HepG2 (cell line): Measurements from ENCODE around the gene GTF2F1. TPM values are rescaled to one million over a fixed set of nuclear protein-coding genes. Genes with fewer than 3 reads are reported as not detected.
A peak's percentile ranks its signal among the peaks of the same experiment; 100 is the strongest.

Source experiments
- DNMT3B ChIP-seq: conservative IDR thresholded peaks from 2 replicates; pipeline ENCODE4 v1.6.1; 2016; ENCODE audit warnings: missing biosample characterization, control low read depth
- ELF3 ChIP-seq: IDR thresholded peaks from 2 replicates; pipeline ENCODE4 v1.6.1; 2016; ENCODE audit warnings: missing genetic modification reagents, missing compliant biosample characterization
- FOXM1 ChIP-seq: sonication (generic); formaldehyde crosslinking; IDR thresholded peaks from 2 replicates; pipeline ENCODE4 v1.5.0; 2020; ENCODE audit warnings: missing genetic modification reagents
- HDAC6 ChIP-seq: fragments of 200-600 bp; sonication (generic); IDR thresholded peaks from 2 replicates; pipeline ENCODE4 v1.7.0; 2017; ENCODE audit warnings: mild to moderate bottlenecking, antibody characterized with exemption, low read length, low read depth
- MBNL3 ChIP-seq: fragments of 250-450 bp; sonication (Bioruptor Pico); conservative IDR thresholded peaks from 2 replicates; pipeline ENCODE4 v1.8.0; 2022; ENCODE audit warnings: mild to moderate bottlenecking, inconsistent platforms
- MXD3 ChIP-seq: IDR thresholded peaks from 2 replicates; pipeline ENCODE4 v1.6.1; 2016; ENCODE audit warnings: mild to moderate bottlenecking, missing biosample characterization, missing genetic modification reagents
- NR2F1 ChIP-seq, 2 experiments: fragments of 450-650 bp in 1 of 2; formaldehyde crosslinking in 1 of 2; IDR thresholded peaks; 2 replicates each; pipeline versions ENCODE4 v1.5.0 to v1.6.1; 2016 to 2020; ENCODE audit warnings: mild to moderate bottlenecking in 1 of 2, missing compliant biosample characterization in 1 of 2, missing genetic modification reagents in 1 of 2, moderate library complexity in 1 of 2
- NR2F2 ChIP-seq: IDR thresholded peaks from 2 replicates; pipeline ENCODE4 v1.6.1; 2012; ENCODE audit warnings: low read depth, inconsistent platforms, borderline replicate concordance
- PBX3 ChIP-seq: sonication (generic); formaldehyde crosslinking; IDR thresholded peaks from 2 replicates; pipeline ENCODE4 v1.8.1; 2023; ENCODE audit warnings: missing genetic modification reagents, inconsistent platforms, borderline replicate concordance
- PTBP1 ChIP-seq: fragments of 200-400 bp; formaldehyde crosslinking; IDR thresholded peaks from 2 replicates; pipeline ENCODE4 v1.6.1; 2018; ENCODE audit warnings: low read length, low read depth; ENCODE audit not compliant: poor library complexity, severe bottlenecking
- RXRA ChIP-seq: sonication (generic); formaldehyde crosslinking; IDR thresholded peaks from 2 replicates; pipeline ENCODE4 v1.5.1; 2020; ENCODE audit warnings: missing genetic modification reagents
- SNAI1 ChIP-seq: sonication (generic); formaldehyde crosslinking; IDR thresholded peaks from 2 replicates; pipeline ENCODE4 v1.5.0; 2020; ENCODE audit warnings: mild to moderate bottlenecking, missing genetic modification reagents, borderline replicate concordance
- SP140L ChIP-seq: sonication (generic); formaldehyde crosslinking; IDR thresholded peaks from 2 replicates; pipeline ENCODE4 v1.4.0; 2020; ENCODE audit warnings: missing genetic modification reagents, borderline replicate concordance
- ZFX ChIP-seq: sonication (generic); formaldehyde crosslinking; IDR thresholded peaks from 2 replicates; pipeline ENCODE4 v1.4.0; 2020; ENCODE audit warnings: mild to moderate bottlenecking, low read depth, missing genetic modification reagents, moderate library complexity
- ZNF296 ChIP-seq: sonication (generic); formaldehyde crosslinking; conservative IDR thresholded peaks from 2 replicates; pipeline ENCODE4 v1.5.0; 2020; ENCODE audit warnings: mild to moderate bottlenecking, missing genetic modification reagents
- ZNF326 ChIP-seq: sonication (generic); formaldehyde crosslinking; IDR thresholded peaks from 2 replicates; pipeline ENCODE4 v1.4.0; 2020; ENCODE audit warnings: missing genetic modification reagents, borderline replicate concordance
- ZNF552 ChIP-seq: sonication (generic); formaldehyde crosslinking; IDR thresholded peaks from 2 replicates; pipeline ENCODE4 v1.9.0; 2022; ENCODE audit warnings: missing genetic modification reagents, mild to moderate bottlenecking, borderline replicate concordance
- ZNF652 ChIP-seq: IDR thresholded peaks from 2 replicates; pipeline ENCODE4 v1.6.1; 2016; ENCODE audit warnings: low read depth, borderline replicate concordance
- ZNF720 ChIP-seq: sonication (generic); formaldehyde crosslinking; IDR thresholded peaks from 2 replicates; pipeline ENCODE4 v1.4.0; 2020; ENCODE audit warnings: missing genetic modification reagents
- ZNF792 ChIP-seq: IDR thresholded peaks from 2 replicates; pipeline ENCODE4 v1.6.1; 2016
- ZNF839 ChIP-seq: sonication (generic); formaldehyde crosslinking; IDR thresholded peaks from 2 replicates; pipeline ENCODE4 v1.4.0; 2020; ENCODE audit warnings: missing genetic modification reagents, mild to moderate bottlenecking, borderline replicate concordance
- polyA plus RNA-seq, 8 experiments: library from polyadenylated mRNA; depleted of rRNA in 3 of 8; stranded (reverse) in 7 of 8; unstranded in 1 of 8; fragments of >200 nt; fragmentation: Illumina TruSeq in 4 of 8; extraction: Trizol in 4 of 8; gene quantifications; 2 replicates each; pipeline versions ENCODE4 v1.2.1 to v1.2.3, GENCODE V29; 2011 to 2016; ENCODE audit warnings: low read depth in 4 of 8, missing spikeins in 1 of 8, mixed read lengths in 1 of 8; ENCODE audit not compliant: insufficient read depth in 1 of 8
- total RNA-seq, 5 experiments: library from RNA; depleted of rRNA; stranded (reverse); fragments of >200 nt; fragmentation: Illumina TruSeq; extraction: Trizol; gene quantifications; 2 replicates each; pipeline ENCODE4 v1.2.3, GENCODE V29; 2016; ENCODE audit warnings: low read depth in 1 of 5
- TF ChIP-seq, protein P1 (sequence below): sonication (generic); formaldehyde crosslinking; IDR thresholded peaks from 2 replicates; pipeline ENCODE4 v1.5.0; 2020; ENCODE audit warnings: mild to moderate bottlenecking, missing genetic modification reagents

Gene GTF2F1
- total and polyA plus RNA-seq, 2 of the 13 experiments (the other 11 are each of a cell fraction or from before 2014, with no cell fraction given): 27.8 to 34.1 TPM

- TF ChIP-seq, protein P1, sequence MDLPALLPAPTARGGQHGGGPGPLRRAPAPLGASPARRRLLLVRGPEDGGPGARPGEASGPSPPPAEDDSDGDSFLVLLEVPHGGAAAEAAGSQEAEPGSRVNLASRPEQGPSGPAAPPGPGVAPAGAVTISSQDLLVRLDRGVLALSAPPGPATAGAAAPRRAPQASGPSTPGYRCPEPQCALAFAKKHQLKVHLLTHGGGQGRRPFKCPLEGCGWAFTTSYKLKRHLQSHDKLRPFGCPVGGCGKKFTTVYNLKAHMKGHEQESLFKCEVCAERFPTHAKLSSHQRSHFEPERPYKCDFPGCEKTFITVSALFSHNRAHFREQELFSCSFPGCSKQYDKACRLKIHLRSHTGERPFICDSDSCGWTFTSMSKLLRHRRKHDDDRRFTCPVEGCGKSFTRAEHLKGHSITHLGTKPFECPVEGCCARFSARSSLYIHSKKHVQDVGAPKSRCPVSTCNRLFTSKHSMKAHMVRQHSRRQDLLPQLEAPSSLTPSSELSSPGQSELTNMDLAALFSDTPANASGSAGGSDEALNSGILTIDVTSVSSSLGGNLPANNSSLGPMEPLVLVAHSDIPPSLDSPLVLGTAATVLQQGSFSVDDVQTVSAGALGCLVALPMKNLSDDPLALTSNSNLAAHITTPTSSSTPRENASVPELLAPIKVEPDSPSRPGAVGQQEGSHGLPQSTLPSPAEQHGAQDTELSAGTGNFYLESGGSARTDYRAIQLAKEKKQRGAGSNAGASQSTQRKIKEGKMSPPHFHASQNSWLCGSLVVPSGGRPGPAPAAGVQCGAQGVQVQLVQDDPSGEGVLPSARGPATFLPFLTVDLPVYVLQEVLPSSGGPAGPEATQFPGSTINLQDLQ (CRISPR knock-in tag): no peak
- TF ChIP-seq SP140L (CRISPR knock-in tag) (no peak), ZNF839 (no peak), MBNL3 (CRISPR knock-in tag) (no peak), HDAC6 (no peak), ZFX (peak; percentile 75), PTBP1 (no peak), ZNF552 (0 out of 2 replicates have a peak, but pooled peaks have one; percentile 56), PBX3 (CRISPR knock-in tag) (peak; percentile 97; the same call in 1 of the 2 replicates), ZNF296 (CRISPR knock-in tag) (no peak), ZNF326 (CRISPR knock-in tag) (no peak), NR2F1 (CRISPR knock-in tag; IDR thresholded peaks at IDR 0.05) (no peak), RXRA (CRISPR knock-in tag) (0 out of 2 replicates have a peak, but pooled peaks have one; percentile 38), SNAI1 (CRISPR knock-in tag) (no peak), MXD3 (CRISPR knock-in tag) (0 out of 2 replicates have a peak, but pooled peaks have one; percentile 26), ZNF792 (no peak), FOXM1 (CRISPR knock-in tag) (no peak), ELF3 (CRISPR knock-in tag) (no peak), ZNF720 (CRISPR knock-in tag) (no peak), NR2F2 (no peak; the same call in 1 of the 2 replicates), DNMT3B (CRISPR knock-in tag) (no peak), ZNF652 (CRISPR knock-in tag) (no peak)
Measured at GRCh38 chr19:6424939-6425731, 32.2 kb upstream of the GTF2F1 start (continued).
